ENCODE results near the gene TMEM203. TPM values are rescaled to one million over a fixed set of nuclear protein-coding genes. Genes with fewer than 3 reads are reported as not detected.
A peak's percentile ranks its signal among the peaks of the same experiment; 100 is the strongest.

TMEM203 gene
- total RNA-seq = 10 to 100 TPM; 29.7 to 47.3 (median 38.4) TPM

GRCh38 chr9:137205126-137206069 is at the start of gene TMEM203, which contains the start of gene NDOR1:
Gene TMEM203, minus strand, starts transcription at chr9:137205648. Its CDS starts 234 bp downstream, at chr9:137205414.
Gene NDOR1, plus strand, starts transcription at chr9:137205700. Its CDS starts 78 bp downstream, at chr9:137205778.
- peak; percentile 87 to 92 for DNase-seq
- Histone ChIP-seq H3K4me1 (peaks cover 30 to 47% of the 10 kb centered on the region in 2 donors), H3K36me3 (no peaks in the 10 kb centered on the region), H3K4me3 (replicated peaks in 1 of 3) (peak within 1 kb of the TSS; percentile 74 to 99 (median 81)), H3K27ac (peak within 1 kb of the TSS; percentile 41 to 73 (median 48)), H3K9me3 (no peaks in the 10 kb centered on the region), H3K27me3 (no peaks in the 10 kb centered on the region)
- TF ChIP-seq CTCF (IDR thresholded peaks at IDR 0.05) (no peak), POLR2A (IDR thresholded peaks at IDR 0.05) (peak; percentile 61 to 82)
- WGBS, 2 donors = 0 to 1% methylated on average over 5 to 20 of the region's 98 CpGs
- intact Hi-C loops (cut with DNase I) = no loop called here

- Histone ChIP-seq H3K27me3 (no peaks in the 10 kb centered on the region), H3K27ac (peak within 1 kb of the TSS; percentile 2 to 69 (median 43)), H3K4me3 (replicated peaks in 1 of 3) (peak within 1 kb of the TSS; percentile 68 to 78 (median 68)), H3K4me1 (peaks cover 16 to 22% of the 10 kb centered on the region in 2 donors), H3K9me3 (no peaks in the 10 kb centered on the region), H3K36me3 (peaks cover 0 to 8% of the 10 kb centered on the region in 2 donors)
- intact Hi-C loops (cut with DNase I) = no loop called here
- peak; percentile 95 for DNase-seq
- TF ChIP-seq CTCF (IDR thresholded peaks at IDR 0.05) (peak in 1 of 6 experiments; percentile 19), POLR2A (IDR thresholded peaks at IDR 0.05) (peak in 1 of 2 donors; percentile 68)
- WGBS, 2 donors = 2% methylated on average over 13 to 32 of the region's 105 CpGs
Observed at GRCh38 chr9:137254624-137255447, 49.4 kb upstream of the TMEM203 start, which contains the start of gene NELFB. Gene NELFB, plus strand, starts transcription at chr9:137255327.

- peaks cover 16 to 22% of the 10 kb centered on the region in 2 donors for H3K4me1 ChIP-seq
- intact Hi-C loops (cut with DNase I) = no loop called here
- peak overlapping the region; percentile 2 to 69 (median 4) for H3K27ac ChIP-seq
- TF ChIP-seq CTCF (IDR thresholded peaks at IDR 0.05) = no peak
- no peak for TF ChIP-seq POLR2A (IDR thresholded peaks at IDR 0.05)
- peak overlapping the region; percentile 27 to 68 (median 54) for H3K4me3 ChIP-seq (replicated peaks in 1 of 3)
- no peak for DNase-seq
- peaks cover 0 to 5% of the 10 kb centered on the region in 2 donors for H3K36me3 ChIP-seq
- 37 to 53% methylated on average over 12 to 18 of the region's 21 CpGs for WGBS, 2 donors
- no peaks in the 10 kb centered on the region for H3K27me3 ChIP-seq
- H3K9me3 ChIP-seq = no peaks in the 10 kb centered on the region
Observed at GRCh38 chr9:137253717-137254623, 48.5 kb upstream of the TMEM203 start.

GRCh38 chr9:137252555-137253506 is 47.4 kb upstream of the TMEM203 start:
- WGBS, 2 donors = 85 to 95% methylated on average over 23 to 27 of the region's 35 CpGs
- DNase-seq = no peak
- TF ChIP-seq POLR2A (IDR thresholded peaks at IDR 0.05) (no peak), CTCF (IDR thresholded peaks at IDR 0.05) (no peak)
- Histone ChIP-seq H3K27me3 (no peaks in the 10 kb centered on the region), H3K36me3 (no peaks in the 10 kb centered on the region), H3K4me3 (replicated peaks in 1 of 3) (no peak overlapping the region), H3K4me1 (peaks cover 16 to 22% of the 10 kb centered on the region in 2 donors), H3K9me3 (no peaks in the 10 kb centered on the region), H3K27ac (no peak overlapping the region)
- intact Hi-C loops (cut with DNase I) = no loop called here

All from thyroid gland (tissue), 4 donors.